ENCODE data around the gene ZNF770.

Gene ZNF770

GRCh38 chr15:35000511-35000910, 12.4 kb upstream of the ZNF770 start (continued):
- TF ChIP-seq ZNF518A (tag by site-specific recombination; conservative IDR thresholded peaks at IDR 0.05; ENCODE audit: low read depth) = no peak

- Histone ChIP-seq H3K9me3 (ENCODE audit: control insufficient read depth, insufficient read depth, low read depth, low read length) (no peaks in the 10 kb centered on the region), H3K4me1 (ENCODE audit: control insufficient read depth, insufficient read depth, low read length) (no peaks in the 10 kb centered on the region), H3K27ac (ENCODE audit: extremely low read depth, low read depth, low read length) (no peak overlapping the region), H3K36me3 (ENCODE audit: control insufficient read depth in 2 of 2, insufficient read depth in 1 of 2, low read length in 2 of 2) (no peaks in the 10 kb centered on the region), H3K4me3 (ENCODE audit: low read depth, low read length) (no peak overlapping the region)
- no peak for TF ChIP-seq ZNF777 (tag by site-specific recombination; IDR thresholded peaks at IDR 0.05; ENCODE audit: borderline replicate concordance)
- TF ChIP-seq ZNF140 (tag by site-specific recombination; IDR thresholded peaks at IDR 0.05) = no peak
- TF ChIP-seq ZBTB10 (tag by site-specific recombination; IDR thresholded peaks at IDR 0.05) = no peak
- no peak for TF ChIP-seq ZBTB20 (tag by site-specific recombination; IDR thresholded peaks at IDR 0.05)
- no peak for TF ChIP-seq EGR2 (tag by site-specific recombination; IDR thresholded peaks at IDR 0.05; ENCODE audit: low read depth)
- POLR2A ChIA-PET = no interaction called here
- CTCF ChIA-PET = interaction anchor here (1.2 kb wide), 1 partner anchor 19 kb away, joined by 4 read pairs; no protein-coding TSS in a partner anchor
Measured at GRCh38 chr15:34999906-35000305, 11.8 kb upstream of the ZNF770 start.

- POLR2A ChIA-PET = no interaction called here
- no peak for TF ChIP-seq ZNF266 (tag by site-specific recombination; IDR thresholded peaks at IDR 0.05; ENCODE audit: low read depth)
- TF ChIP-seq ZNF692 (tag by site-specific recombination; IDR thresholded peaks at IDR 0.05) = no peak
- no peak for TF ChIP-seq ZNF776 (tag by site-specific recombination; IDR thresholded peaks at IDR 0.05; ENCODE audit: borderline replicate concordance)
- no peak for TF ChIP-seq ZNF19 (tag by site-specific recombination; IDR thresholded peaks at IDR 0.05; ENCODE audit: low read depth)
- no peak for TF ChIP-seq ZNF10 (tag by site-specific recombination; IDR thresholded peaks at IDR 0.05)
- no peak for TF ChIP-seq SETDB1 (IDR thresholded peaks at IDR 0.05; ENCODE audit: insufficient read length, low read length)
- no peak for TF ChIP-seq ZNF366 (tag by site-specific recombination; conservative IDR thresholded peaks at IDR 0.05)
- no peak for TF ChIP-seq ZNF610 (tag by site-specific recombination; IDR thresholded peaks at IDR 0.05; ENCODE audit: borderline replicate concordance)
- TF ChIP-seq ZNF707 (tag by site-specific recombination; IDR thresholded peaks at IDR 0.05) = no peak
- TF ChIP-seq ZNF830 (tag by site-specific recombination; IDR thresholded peaks at IDR 0.05; ENCODE audit: low read depth) = no peak
- no peak overlapping the region for H3K4me3 ChIP-seq (ENCODE audit: low read depth, low read length)
Measured at GRCh38 chr15:34994925-34995324, 6.8 kb upstream of the ZNF770 start.

More at GRCh38 chr15:34994925-34995324, 6.8 kb upstream of the ZNF770 start:
- CTCF ChIA-PET = no interaction called here
- Histone ChIP-seq H3K27ac (ENCODE audit: extremely low read depth, low read depth, low read length) (no peak overlapping the region), H3K4me1 (ENCODE audit: control insufficient read depth, insufficient read depth, low read length) (no peaks in the 10 kb centered on the region), H3K9me3 (ENCODE audit: control insufficient read depth, insufficient read depth, low read depth, low read length) (no peaks in the 10 kb centered on the region), H3K36me3 (ENCODE audit: control insufficient read depth in 2 of 2, insufficient read depth in 1 of 2, low read length in 2 of 2) (no peaks in the 10 kb centered on the region)
